Right cardiac atrium (tissue), 5 donors: ENCODE results near the gene ZNF408. TPM values are rescaled to one million over a fixed set of nuclear protein-coding genes. Genes with fewer than 3 reads are reported as not detected.

Experiments
- ATAC-seq, 2 donors: fragments of 200-7000 bp; cut with Tn5 transposase; one replicate each; pipeline versions ENCODE4 v1.8.0 to v1.9.1; 2020; ENCODE audit warnings: moderate library complexity in 2 of 2, mild to moderate bottlenecking in 1 of 2
- DNase-seq, 3 donors: peaks; one replicate each; pipeline ENCODE4 v3.0.0-alpha.2; 2020
- H3K27ac ChIP-seq: one replicate; pipeline ENCODE4 v1.5.1; 2013; ENCODE audit warnings: mild to moderate bottlenecking, low read length, control low read depth, moderate library complexity
- H3K27me3 ChIP-seq: one replicate; pipeline ENCODE4 v1.6.1; 2013; ENCODE audit not compliant: control insufficient read depth, insufficient read depth
- H3K4me1 ChIP-seq: one replicate; pipeline ENCODE4 v1.6.1; 2013; ENCODE audit warnings: low read length; ENCODE audit not compliant: control insufficient read depth, insufficient read depth
- H3K4me3 ChIP-seq: one replicate; pipeline ENCODE4 v1.5.1; 2013; ENCODE audit warnings: low read length, control low read depth
- H3K9me3 ChIP-seq: one replicate; pipeline ENCODE4 v1.6.1; 2013; ENCODE audit warnings: low read length; ENCODE audit not compliant: control insufficient read depth
- WGBS: extraction: QIAGEN DNeasy Blood & Tissue Kit; methylation state at CpG from one replicate; pipeline ENCODE4 v1.1.7; 2013; 5-methylcytosine and 5-hydroxymethylcytosine counted together
- intact Hi-C, 4 donors: fragments of 100-400 bp; cut with DNase I; formaldehyde crosslinking; loops; one replicate each; pipeline versions ENCODE4 v1.11.0 to v1.14.0; 2022 to 2023
- microRNA-seq, 2 donors: library from miRNA; unstranded; fragments of <30 nt; microRNA quantifications; one replicate each; pipeline ENCODE4 v1.2.0, GENCODE V29; 2020 to 2021
- polyA plus RNA-seq: library from polyadenylated mRNA; stranded (reverse); fragments of 200-250 nt; gene quantifications from one replicate; pipeline ENCODE4 v1.2.3, GENCODE V29; 2013
- total RNA-seq, 4 donors: library from RNA; stranded (reverse); fragmentation: NEBNext Ultra II Directional; extraction: Animal tissue kit (Norgen Biotek cat#: 25700); gene quantifications; one replicate each; pipeline ENCODE4 v1.2.1, GENCODE V29; 2021
- donor health status: healthy with polysubstance abuse.
- donor health status: DM: no; HTN: yes; CAD: no.
- donor health status: DM: no; HTN: no; CAD: no.
- donor health status: DM: no; HTN: yes; CAD: no; lungs with severe emphysema.
- donor health status: DM: yes; HTN: yes; CAD: no.

ZNF408 gene
- total and polyA plus RNA-seq, 5 donors = 5.8 to 8.8 (median 6.5) TPM

- H3K27ac ChIP-seq = no peak overlapping the region
Measured at GRCh38 chr11:46743693-46744339, 43.0 kb downstream of the ZNF408 start.

GRCh38 chr11:46745328-46745727 is 44.5 kb downstream of the ZNF408 start:
- Histone ChIP-seq H3K27me3 (no peaks in the 10 kb centered on the region), H3K27ac (no peak overlapping the region), H3K4me1 (no peaks in the 10 kb centered on the region), H3K4me3 (no peak overlapping the region), H3K9me3 (no peaks in the 10 kb centered on the region)
- DNase-seq = no peak
- 85% methylated on average over 1 of the region's 1 CpG for WGBS
- ATAC-seq = no peak
- intact Hi-C loops = no loop called here

More at GRCh38 chr11:46743693-46744339, 43.0 kb downstream of the ZNF408 start:
- WGBS = 81% methylated on average over 10 of the region's 10 CpGs
- intact Hi-C loops = no loop called here
- Histone ChIP-seq H3K9me3 (no peaks in the 10 kb centered on the region), H3K4me1 (no peaks in the 10 kb centered on the region), H3K4me3 (no peak overlapping the region), H3K27me3 (no peaks in the 10 kb centered on the region)
- ATAC-seq (no peak), DNase-seq (no peak)

GRCh38 chr11:46745995-46746394 is 45.2 kb downstream of the ZNF408 start:
- Histone ChIP-seq H3K27me3 (no peaks in the 10 kb centered on the region), H3K9me3 (no peaks in the 10 kb centered on the region), H3K4me1 (no peaks in the 10 kb centered on the region), H3K27ac (no peak overlapping the region), H3K4me3 (no peak overlapping the region)
- intact Hi-C loops = no loop called here
- DNase-seq = no peak
- WGBS = 94% methylated on average over 3 of the region's 3 CpGs
- no peak for ATAC-seq

- no peak for ATAC-seq
- intact Hi-C loops = no loop called here
- no peak overlapping the region for H3K4me3 ChIP-seq
- H3K27me3 ChIP-seq = no peaks in the 10 kb centered on the region
- no peak for DNase-seq
- H3K27ac ChIP-seq = no peak overlapping the region
- H3K4me1 ChIP-seq = no peaks in the 10 kb centered on the region
- WGBS = 93% methylated on average over 6 of the region's 6 CpGs
- H3K9me3 ChIP-seq = no peaks in the 10 kb centered on the region
Measured at GRCh38 chr11:46747150-46747549, 46.3 kb downstream of the ZNF408 start.

Small RNAs within 50 kb of the gene (microRNA-seq; reads per million reads assigned to microRNA genes)
- 0 to 0.84 reads per million in 2 donors for gene MIR5582

Other genes with a start within 250 kb of the ZNF408 start
- 10 to 100 TPM; 19.4 to 23.6 (median 20.4) TPM for gene AMBRA1, start 107.0 kb upstream of the ZNF408 start, total RNA-seq
- 8.1 TPM for gene AMBRA1, start 107.0 kb upstream of the ZNF408 start, polyA plus RNA-seq
- gene HARBI1, start 83.8 kb upstream of the ZNF408 start, total RNA-seq = 1 to 10 TPM; 3.1 to 4.1 (median 3.7) TPM
- gene HARBI1, start 83.8 kb upstream of the ZNF408 start, polyA plus RNA-seq = 2.7 TPM
- 10 to 100 TPM; 48.5 to 66.2 (median 59.1) TPM for gene ATG13, start 83.5 kb upstream of the ZNF408 start, total RNA-seq
- 38.0 TPM for gene ATG13, start 83.5 kb upstream of the ZNF408 start, polyA plus RNA-seq
- gene ARHGAP1, start 412 bp upstream of the ZNF408 start, total RNA-seq = 100 to 1,000 TPM; 101 to 112 (median 106) TPM
- 53.4 TPM for gene ARHGAP1, start 412 bp upstream of the ZNF408 start, polyA plus RNA-seq
- gene F2, start 18.2 kb downstream of the ZNF408 start, total RNA-seq = under 1 TPM in 1 of 4 donors, not detected in 3; 0.19 TPM
- not detected for gene F2, start 18.2 kb downstream of the ZNF408 start, polyA plus RNA-seq
- 10 to 100 TPM; 55.1 to 66.8 (median 65.0) TPM for gene CKAP5, start 145.2 kb downstream of the ZNF408 start, total RNA-seq
- 20.6 TPM for gene CKAP5, start 145.2 kb downstream of the ZNF408 start, polyA plus RNA-seq
- 10 to 100 TPM; 21.8 to 32.3 (median 29.2) TPM for gene LRP4, start 217.5 kb downstream of the ZNF408 start, total RNA-seq
- gene LRP4, start 217.5 kb downstream of the ZNF408 start, polyA plus RNA-seq = 14.6 TPM
- 10 to 100 TPM; 12.7 to 17.5 (median 16.3) TPM for gene CSTPP1, start 235.7 kb downstream of the ZNF408 start, total RNA-seq
- gene CSTPP1, start 235.7 kb downstream of the ZNF408 start, polyA plus RNA-seq = 14.5 TPM